CD14-positive monocyte (primary cell): ENCODE data around the gene PIK3CD. TPM values are rescaled to one million over a fixed set of nuclear protein-coding genes. Genes with fewer than 3 reads are reported as not detected.

Experiments used
- DNase-seq, 3 donors: peaks; one replicate each; pipeline ENCODE4 v3.0.0-alpha.2; 2011 to 2022
- H2AFZ ChIP-seq: 2 replicates; pipeline ENCODE4 v1.6.0; 2012; ENCODE audit warnings: mild to moderate bottlenecking, low read depth, low read length, inconsistent platforms; ENCODE audit not compliant: insufficient read depth, poor library complexity, severe bottlenecking
- H3K27ac ChIP-seq, 2 donors: 1 replicate in 1 of 2; 2 replicates in 1 of 2; pipeline ENCODE4 v1.5.1; 2012 to 2013; ENCODE audit warnings: low read length in 2 of 2, control low read depth in 1 of 2, inconsistent platforms in 1 of 2, low read depth in 1 of 2, mild to moderate bottlenecking in 1 of 2
- H3K27me3 ChIP-seq, 2 donors: one replicate each; pipeline versions ENCODE4 v1.6.0 to v1.6.1; 2011 to 2013; ENCODE audit warnings: low read length in 2 of 2; ENCODE audit not compliant: control insufficient read depth in 2 of 2, insufficient read depth in 2 of 2
- H3K36me3 ChIP-seq, 2 donors: replicated peaks in 1 of 2; 1 replicate in 1 of 2; 2 replicates in 1 of 2; pipeline versions ENCODE4 v1.5.1 to v1.6.1; 2012 to 2013; ENCODE audit warnings: low read length in 2 of 2, control low read depth in 1 of 2, inconsistent platforms in 1 of 2, mild to moderate bottlenecking in 1 of 2; ENCODE audit not compliant: insufficient read depth in 2 of 2, control insufficient read depth in 1 of 2
- H3K4me1 ChIP-seq, 2 donors: 1 replicate in 1 of 2; 2 replicates in 1 of 2; pipeline versions ENCODE4 v1.5.1 to v1.6.1; 2012 to 2013; ENCODE audit warnings: low read length in 2 of 2, control low read depth in 1 of 2, inconsistent platforms in 1 of 2, mild to moderate bottlenecking in 1 of 2, moderate library complexity in 1 of 2; ENCODE audit not compliant: insufficient read depth in 2 of 2, control insufficient read depth in 1 of 2
- H3K4me2 ChIP-seq: replicated peaks from 2 replicates; pipeline ENCODE3; 2012; ENCODE audit warnings: low read length, moderate library complexity, mild to moderate bottlenecking; ENCODE audit not compliant: poor library complexity, severe bottlenecking; ENCODE audit errors: extremely low read depth
- H3K4me3 ChIP-seq, 3 experiments: fragments of 200-600 bp in 1 of 3; sonication (generic) in 1 of 3; replicated peaks in 1 of 3; 1 replicate in 2 of 3; 2 replicates in 1 of 3; pipeline ENCODE4 v1.5.1; 2011 to 2013; ENCODE audit warnings: low read length in 3 of 3, mild to moderate bottlenecking in 3 of 3, control low read depth in 2 of 3, low read depth in 2 of 3, inconsistent platforms in 1 of 3, moderate library complexity in 1 of 3
- H3K79me2 ChIP-seq: 2 replicates; pipeline ENCODE4 v1.6.0; 2012; ENCODE audit warnings: mild to moderate bottlenecking, control low read depth, inconsistent platforms, low read length, moderate library complexity; ENCODE audit not compliant: insufficient read depth
- H3K9ac ChIP-seq: 2 replicates; pipeline ENCODE4 v1.6.0; 2017; ENCODE audit warnings: low read length, mild to moderate bottlenecking; ENCODE audit not compliant: insufficient read depth, poor library complexity, severe bottlenecking
- H3K9me3 ChIP-seq, 2 donors: replicated peaks in 1 of 2; 1 replicate in 1 of 2; 2 replicates in 1 of 2; pipeline versions ENCODE4 v1.5.1 to v1.6.1; 2012 to 2013; ENCODE audit warnings: low read length in 2 of 2, control low read depth in 1 of 2; ENCODE audit not compliant: control insufficient read depth in 1 of 2, insufficient read depth in 1 of 2
- H4K20me1 ChIP-seq: 2 replicates; pipeline ENCODE4 v1.6.0; 2012; ENCODE audit warnings: mild to moderate bottlenecking, low read length, control low read depth, moderate library complexity; ENCODE audit not compliant: insufficient read depth
- H3K27ac Mint-ChIP-seq, 7 donors: one replicate each; pipeline ENCODE4 v1.8.0; 2020; ENCODE audit warnings: mild to moderate bottlenecking in 7 of 7, mixed read lengths in 7 of 7, moderate library complexity in 6 of 7, inconsistent platforms in 2 of 7
- H3K27me3 Mint-ChIP-seq, 3 donors: one replicate each; pipeline ENCODE4 v1.8.0; 2021 to 2022; ENCODE audit warnings: low read depth in 3 of 3, mild to moderate bottlenecking in 3 of 3, mixed read lengths in 3 of 3, moderate library complexity in 3 of 3, inconsistent platforms in 1 of 3
- H3K36me3 Mint-ChIP-seq, 2 donors: one replicate each; pipeline ENCODE4 v1.8.0; 2020; ENCODE audit warnings: mixed read lengths in 2 of 2, inconsistent platforms in 1 of 2, mild to moderate bottlenecking in 1 of 2
- H3K4me1 Mint-ChIP-seq: one replicate; pipeline ENCODE4 v1.8.0; 2020; ENCODE audit warnings: mild to moderate bottlenecking, mixed read lengths
- H3K4me3 Mint-ChIP-seq, 2 donors: one replicate each; pipeline ENCODE4 v1.8.0; 2020; ENCODE audit warnings: mild to moderate bottlenecking in 2 of 2, mixed read lengths in 2 of 2, moderate library complexity in 1 of 2
- H3K9me3 Mint-ChIP-seq, 7 donors: one replicate each; pipeline ENCODE4 v1.8.0; 2020 to 2022; ENCODE audit warnings: mixed read lengths in 7 of 7, mild to moderate bottlenecking in 6 of 7, moderate library complexity in 6 of 7, inconsistent platforms in 2 of 7
- CTCF ChIP-seq: fragments of 200-600 bp; IDR thresholded peaks from one replicate; pipeline ENCODE4 v1.8.0; 2022; ENCODE audit warnings: antibody characterized with exemption, mild to moderate bottlenecking
- WGBS: methylation state at CpG from one replicate; pipeline ENCODE4 v1.1.5; 2013; ENCODE audit warnings: missing lambda C conversion rate; ENCODE audit not compliant: insufficient coverage; 5-methylcytosine and 5-hydroxymethylcytosine counted together
- intact Hi-C, 2 donors: fragments of 100-400 bp; cut with micrococcal nuclease; formaldehyde crosslinking; loops; one replicate each; pipeline versions ENCODE4 v1.15.0 to v1.15.1; 2023
- polyA plus RNA-seq, 3 donors: library from polyadenylated mRNA; depleted of rRNA in 1 of 3; unstranded in 2 of 3; stranded (reverse) in 1 of 3; fragments of 300-500 nt in 2 of 3; fragments of >200 nt in 1 of 3; fragmentation: Illumina TruSeq in 2 of 3; gene quantifications; 1 replicate in 2 of 3; 2 replicates in 1 of 3; pipeline ENCODE4 v1.2.3, GENCODE V29; 2012 to 2021

Gene PIK3CD
- polyA plus RNA-seq, 3 donors: 33.2 to 120 (median 52.2) TPM

- Histone ChIP-seq H2AFZ (no peak overlapping the region), H3K4me1 (peaks cover 45 to 58% of the 10 kb centered on the region in 2 donors), H3K9me3 (no peaks in the 10 kb centered on the region), H3K4me2 (no peak overlapping the region), H3K4me3 (no peak overlapping the region), H4K20me1 (peaks cover 100% of the 10 kb centered on the region), H3K27ac (peak overlapping the region in 1 of 2 donors; percentile 30), H3K79me2 (peaks cover 100% of the 10 kb centered on the region), H3K9ac (no peak overlapping the region), H3K36me3 (peaks cover 22 to 33% of the 10 kb centered on the region in 2 donors), H3K27me3 (no peaks in the 10 kb centered on the region)
- Mint-ChIP-seq H3K4me3 (no peak overlapping the region), H3K4me1 (peaks cover 64% of the 10 kb centered on the region), H3K27ac (peak overlapping the region in 3 of 7 donors; percentile 41 to 76 (median 60)), H3K27me3 (peaks cover 0 to 5% (median 3%) of the 10 kb centered on the region in 3 donors), H3K9me3 (peaks cover 0 to 3% (median 2%) of the 10 kb centered on the region in 7 donors), H3K36me3 (peaks cover 38 to 60% of the 10 kb centered on the region in 2 donors)
- no peak for DNase-seq
- WGBS: no CpG with 5 or more reads among the region's 5 CpGs
- TF ChIP-seq CTCF: no peak
- intact Hi-C loops: no loop called here
Measured at GRCh38 chr1:9703165-9703509, 51.6 kb downstream of the PIK3CD start.

GRCh38 chr1:9703681-9704080, 52.1 kb downstream of the PIK3CD start:
- peak overlapping the region in 6 of 7 donors; percentile 62 to 84 (median 78) for H3K27ac Mint-ChIP-seq
- Histone ChIP-seq H4K20me1 (peaks cover 100% of the 10 kb centered on the region), H3K4me1 (peaks cover 45 to 58% of the 10 kb centered on the region in 2 donors), H3K9ac (no peak overlapping the region), H3K27me3 (no peaks in the 10 kb centered on the region), H3K4me3 (peak overlapping the region in 1 of 3 experiments; percentile 21), H3K4me2 (peak overlapping the region; percentile 33), H3K79me2 (peaks cover 100% of the 10 kb centered on the region), H3K36me3 (peaks cover 17 to 33% of the 10 kb centered on the region in 2 donors), H3K27ac (peak overlapping the region in 1 of 2 donors; percentile 30), H3K9me3 (no peaks in the 10 kb centered on the region), H2AFZ (no peak overlapping the region)
- no peak for TF ChIP-seq CTCF
- intact Hi-C loops: no loop called here
- H3K36me3 Mint-ChIP-seq: peaks cover 33 to 56% of the 10 kb centered on the region in 2 donors
- no peak for DNase-seq
- 88% methylated on average over 1 of the region's 3 CpGs for WGBS
- peaks cover 63% of the 10 kb centered on the region for H3K4me1 Mint-ChIP-seq
- peaks cover 0 to 3% (median 3%) of the 10 kb centered on the region in 3 donors for H3K27me3 Mint-ChIP-seq
- no peak overlapping the region for H3K4me3 Mint-ChIP-seq
- peaks cover 0 to 3% (median 2%) of the 10 kb centered on the region in 7 donors for H3K9me3 Mint-ChIP-seq
